Trophoblast cell (in vitro differentiated cells and primary cell): ENCODE results near the gene CNR2.

Source experiments
- DNase-seq, 2 donors: peaks; one replicate each; pipeline ENCODE4 v3.0.0-alpha.2; 2016
- H2AFZ ChIP-seq: 2 replicates; pipeline ENCODE4 v1.6.1; 2013; ENCODE audit warnings: low read length, moderate library complexity, mild to moderate bottlenecking; ENCODE audit not compliant: insufficient read depth, poor library complexity
- H2AK5ac ChIP-seq: 2 replicates; pipeline ENCODE4 v1.6.1; 2013; ENCODE audit warnings: mild to moderate bottlenecking, low read length
- H2BK120ac ChIP-seq: 2 replicates; pipeline ENCODE4 v1.6.1; 2013; ENCODE audit warnings: low read length, mild to moderate bottlenecking, moderate library complexity; ENCODE audit not compliant: insufficient read depth, poor library complexity
- H2BK12ac ChIP-seq: 2 replicates; pipeline ENCODE4 v1.6.1; 2013; ENCODE audit warnings: mild to moderate bottlenecking, low read length, moderate library complexity
- H2BK5ac ChIP-seq: 2 replicates; pipeline ENCODE4 v1.6.1; 2013; ENCODE audit warnings: low read length, low read depth, moderate library complexity, mild to moderate bottlenecking; ENCODE audit not compliant: poor library complexity
- H3K14ac ChIP-seq: 2 replicates; pipeline ENCODE4 v1.6.1; 2013; ENCODE audit warnings: mild to moderate bottlenecking, low read length
- H3K18ac ChIP-seq: 2 replicates; pipeline ENCODE4 v1.6.1; 2013; ENCODE audit warnings: mild to moderate bottlenecking, low read length
- H3K23ac ChIP-seq: 2 replicates; pipeline ENCODE4 v1.6.1; 2013; ENCODE audit warnings: low read length
- H3K27ac ChIP-seq: 2 replicates; pipeline ENCODE4 v1.5.1; 2013; ENCODE audit warnings: low read depth, mild to moderate bottlenecking, inconsistent platforms, low read length, moderate library complexity
- H3K27me3 ChIP-seq: 2 replicates; pipeline ENCODE4 v1.6.1; 2013; ENCODE audit warnings: inconsistent platforms, mild to moderate bottlenecking, low read length, moderate library complexity; ENCODE audit not compliant: insufficient read depth
- H3K36me3 ChIP-seq, 2 experiments: 1 replicate in 1 of 2; 2 replicates in 1 of 2; pipeline ENCODE4 v1.6.1; 2013; ENCODE audit warnings: low read length in 2 of 2, mild to moderate bottlenecking in 2 of 2, moderate library complexity in 1 of 2; ENCODE audit not compliant: insufficient read depth in 2 of 2, control insufficient read depth in 1 of 2
- H3K4ac ChIP-seq: 2 replicates; pipeline ENCODE4 v1.6.1; 2013; ENCODE audit warnings: low read depth, mild to moderate bottlenecking, low read length, moderate library complexity
- H3K4me1 ChIP-seq, 2 experiments: 1 replicate in 1 of 2; 2 replicates in 1 of 2; pipeline ENCODE4 v1.6.1; 2013; ENCODE audit warnings: low read length in 2 of 2, mild to moderate bottlenecking in 2 of 2, moderate library complexity in 1 of 2; ENCODE audit not compliant: insufficient read depth in 2 of 2, control insufficient read depth in 1 of 2
- H3K4me2 ChIP-seq: 2 replicates; pipeline ENCODE4 v1.6.1; 2013; ENCODE audit warnings: inconsistent platforms, mild to moderate bottlenecking, low read length, moderate library complexity
- H3K4me3 ChIP-seq: 2 replicates; pipeline ENCODE4 v1.5.1; 2013; ENCODE audit warnings: mild to moderate bottlenecking, low read depth, low read length, inconsistent platforms
- H3K79me1 ChIP-seq: one replicate; pipeline ENCODE4 v1.6.1; 2013; ENCODE audit warnings: low read length
- H3K79me2 ChIP-seq: 2 replicates; pipeline ENCODE4 v1.6.1; 2013; ENCODE audit warnings: low read length, mild to moderate bottlenecking; ENCODE audit not compliant: control insufficient read depth, insufficient read depth, poor library complexity
- H3K9ac ChIP-seq: 2 replicates; pipeline ENCODE4 v1.6.1; 2013; ENCODE audit warnings: mild to moderate bottlenecking, low read length
- H3K9me3 ChIP-seq: 2 replicates; pipeline ENCODE4 v1.6.1; 2013; ENCODE audit warnings: low read depth, mild to moderate bottlenecking, control low read depth, inconsistent platforms, low read length; ENCODE audit not compliant: insufficient read depth
- H4K12ac ChIP-seq: 2 replicates; pipeline ENCODE4 v1.6.1; 2013; ENCODE audit warnings: low read depth, mild to moderate bottlenecking, low read length, moderate library complexity
- H4K8ac ChIP-seq: 2 replicates; pipeline ENCODE4 v1.6.1; 2013; ENCODE audit warnings: low read depth, mild to moderate bottlenecking, low read length, moderate library complexity
- H4K91ac ChIP-seq: one replicate; pipeline ENCODE4 v1.6.1; 2013; ENCODE audit warnings: low read depth, mild to moderate bottlenecking, low read length, moderate library complexity
- WGBS: extraction: QIAGEN DNeasy Blood & Tissue Kit; methylation state at CpG from one replicate; pipeline ENCODE4 v1.1.7; 2013; ENCODE audit warnings: missing lambda C conversion rate; ENCODE audit not compliant: insufficient read length, insufficient coverage; ENCODE audit errors: extremely low coverage; 5-methylcytosine and 5-hydroxymethylcytosine counted together

Gene CNR2

DNA sequence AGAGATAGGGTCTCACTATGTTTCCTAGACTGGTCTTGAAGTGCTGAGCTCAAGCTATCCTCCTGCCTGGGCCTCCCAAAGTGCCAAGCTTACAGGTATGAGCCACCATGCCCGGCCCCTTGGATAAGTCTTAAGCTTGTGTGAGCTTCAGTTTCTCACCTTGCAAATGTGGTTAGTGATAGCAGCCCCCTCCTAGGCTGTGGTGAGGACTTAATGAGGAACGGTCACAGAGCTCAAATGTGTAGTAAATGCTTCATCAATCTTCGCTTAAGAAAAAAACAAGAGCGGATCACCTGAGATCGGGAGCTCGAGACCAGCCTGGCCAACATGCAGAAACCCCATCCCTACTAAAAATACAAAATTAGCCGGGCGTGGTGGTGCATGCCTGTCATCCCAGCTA, 3.0 kb downstream of the CNR2 start:
- Histone ChIP-seq H3K79me2 (no peaks in the 10 kb centered on the region), H2AK5ac (no peak overlapping the region), H3K23ac (no peak overlapping the region), H3K4ac (no peak overlapping the region), H3K18ac (no peak overlapping the region), H2BK12ac (no peak overlapping the region), H3K9me3 (no peaks in the 10 kb centered on the region), H2AFZ (no peak overlapping the region), H3K27ac (no peak overlapping the region), H2BK120ac (no peak overlapping the region), H3K4me2 (no peak overlapping the region), H3K14ac (no peak overlapping the region), H3K4me3 (no peak overlapping the region), H2BK5ac (no peak overlapping the region), H3K9ac (no peak overlapping the region), H3K4me1 (no peaks in the 10 kb centered on the region), H3K27me3 (no peaks in the 10 kb centered on the region), H4K91ac (no peak overlapping the region), H3K79me1 (no peaks in the 10 kb centered on the region), H4K12ac (no peak overlapping the region), H4K8ac (no peak overlapping the region), H3K36me3 (no peaks in the 10 kb centered on the region)
- WGBS = no CpG with 5 or more reads among the region's 8 CpGs
- no peak for DNase-seq

DNA sequence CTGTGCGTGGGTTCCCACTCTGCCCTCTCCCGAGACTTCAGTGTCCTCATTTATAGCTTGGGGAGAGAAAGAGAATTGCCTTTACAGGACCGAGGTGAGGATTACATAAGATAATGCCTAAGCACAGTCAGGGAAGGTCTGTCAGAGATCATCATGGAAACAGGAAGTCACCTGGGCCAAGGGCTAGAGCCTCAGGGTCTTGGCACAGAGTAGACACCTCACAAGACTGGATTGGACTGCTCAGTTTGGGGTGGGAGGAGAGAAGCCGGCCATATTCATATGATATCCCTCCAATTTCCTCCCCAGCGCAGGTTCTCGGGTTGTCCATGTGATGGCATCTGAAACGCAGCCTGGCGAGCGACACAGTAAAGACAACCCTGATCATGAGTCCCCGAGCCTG, 3.8 kb downstream of the CNR2 start:
- H3K27me3 ChIP-seq = no peaks in the 10 kb centered on the region
- no peak overlapping the region for H3K23ac ChIP-seq
- no peak overlapping the region for H2BK5ac ChIP-seq
- no peak overlapping the region for H3K4me2 ChIP-seq
- no peak overlapping the region for H2BK120ac ChIP-seq
- no peak overlapping the region for H3K14ac ChIP-seq
- H2AFZ ChIP-seq = no peak overlapping the region
- no peak overlapping the region for H3K18ac ChIP-seq
- no peak for DNase-seq
- no CpG with 5 or more reads among the region's 10 CpGs for WGBS
- H4K12ac ChIP-seq = no peak overlapping the region
- H4K8ac ChIP-seq = no peak overlapping the region
- H3K79me1 ChIP-seq = no peaks in the 10 kb centered on the region
- H3K4me3 ChIP-seq = no peak overlapping the region
- H3K9ac ChIP-seq = no peak overlapping the region
- H3K9me3 ChIP-seq = no peaks in the 10 kb centered on the region
- H4K91ac ChIP-seq = no peak overlapping the region
- H3K4ac ChIP-seq = no peak overlapping the region
- H3K27ac ChIP-seq = no peak overlapping the region
- H3K4me1 ChIP-seq = peaks cover 0 to 3% of the 10 kb centered on the region in 2 experiments
- H2BK12ac ChIP-seq = no peak overlapping the region
- H3K79me2 ChIP-seq = no peaks in the 10 kb centered on the region
- no peak overlapping the region for H2AK5ac ChIP-seq
- no peaks in the 10 kb centered on the region for H3K36me3 ChIP-seq

GRCh38 chr1:23908453-23909341, 4.5 kb downstream of the CNR2 start:
- Histone ChIP-seq H3K27me3 (peaks cover 3% of the 10 kb centered on the region), H3K79me1 (no peaks in the 10 kb centered on the region), H3K9ac (no peak overlapping the region), H3K79me2 (no peaks in the 10 kb centered on the region), H2BK120ac (no peak overlapping the region), H3K27ac (no peak overlapping the region), H3K18ac (no peak overlapping the region), H4K8ac (no peak overlapping the region), H3K9me3 (no peaks in the 10 kb centered on the region), H3K4me3 (no peak overlapping the region), H2BK5ac (no peak overlapping the region), H4K12ac (no peak overlapping the region), H3K4ac (no peak overlapping the region), H3K23ac (no peak overlapping the region), H3K14ac (no peak overlapping the region), H3K4me2 (no peak overlapping the region), H2AFZ (no peak overlapping the region), H2BK12ac (no peak overlapping the region), H2AK5ac (no peak overlapping the region), H3K36me3 (no peaks in the 10 kb centered on the region), H4K91ac (no peak overlapping the region), H3K4me1 (peaks cover 0 to 3% of the 10 kb centered on the region in 2 experiments)
- no peak for DNase-seq
- no CpG with 5 or more reads among the region's 9 CpGs for WGBS

DNA sequence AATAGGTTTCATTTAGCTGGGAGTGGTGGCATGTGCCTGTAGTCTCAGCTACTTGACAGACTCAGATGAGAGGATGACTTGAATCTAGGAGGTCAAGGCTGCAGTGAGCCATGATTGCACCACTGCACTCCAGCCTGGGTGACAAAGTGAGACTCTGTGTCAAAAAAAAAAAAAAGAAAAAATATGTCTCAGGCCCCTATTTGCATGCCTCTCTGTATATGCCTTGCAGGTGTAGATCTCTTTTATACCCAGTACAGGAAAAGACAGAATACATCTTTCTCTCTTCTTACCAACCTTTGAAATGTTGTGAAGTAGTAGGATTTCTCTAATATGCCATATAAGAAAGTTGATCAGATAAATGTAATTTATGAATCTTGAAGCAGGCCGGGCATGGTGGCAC, 6.4 kb downstream of the CNR2 start:
- no peak overlapping the region for H4K8ac ChIP-seq
- H3K4me2 ChIP-seq = no peak overlapping the region
- H3K23ac ChIP-seq = no peak overlapping the region
- H4K91ac ChIP-seq = no peak overlapping the region
- no peak overlapping the region for H2AFZ ChIP-seq
- WGBS = no CpG with 5 or more reads among the region's 1 CpG
- H3K79me1 ChIP-seq = no peaks in the 10 kb centered on the region
- H2BK12ac ChIP-seq = no peak overlapping the region
- H3K27me3 ChIP-seq = peaks cover 23% of the 10 kb centered on the region
- peaks cover 0 to 4% of the 10 kb centered on the region in 2 experiments for H3K4me1 ChIP-seq
- H3K18ac ChIP-seq = no peak overlapping the region
- H3K79me2 ChIP-seq = no peaks in the 10 kb centered on the region
- H2BK120ac ChIP-seq = no peak overlapping the region
- no peak overlapping the region for H2AK5ac ChIP-seq
- H3K14ac ChIP-seq = no peak overlapping the region
- no peak overlapping the region for H4K12ac ChIP-seq
- no peak overlapping the region for H3K4me3 ChIP-seq
- no peak overlapping the region for H2BK5ac ChIP-seq
- no peaks in the 10 kb centered on the region for H3K36me3 ChIP-seq
- no peak overlapping the region for H3K4ac ChIP-seq
- H3K9me3 ChIP-seq = peaks cover 5% of the 10 kb centered on the region
- DNase-seq = no peak
- H3K9ac ChIP-seq = no peak overlapping the region
- H3K27ac ChIP-seq = no peak overlapping the region
